HG03064 (cell line): ENCODE results near the gene CD19.
"Not testable (repeated sequence)": the region's sequence is repeated elsewhere in the genome, so short reads cannot be mapped to it uniquely, and the experiment has no call there.

Experiments used
- ATAC-seq: cut with Tn5 transposase; IDR thresholded peaks from one replicate; pipeline ENCODE4 v1.9.1; 2021; ENCODE audit warnings: low read depth; ENCODE audit not compliant: unreplicated experiment

The CD19 gene

DNA sequence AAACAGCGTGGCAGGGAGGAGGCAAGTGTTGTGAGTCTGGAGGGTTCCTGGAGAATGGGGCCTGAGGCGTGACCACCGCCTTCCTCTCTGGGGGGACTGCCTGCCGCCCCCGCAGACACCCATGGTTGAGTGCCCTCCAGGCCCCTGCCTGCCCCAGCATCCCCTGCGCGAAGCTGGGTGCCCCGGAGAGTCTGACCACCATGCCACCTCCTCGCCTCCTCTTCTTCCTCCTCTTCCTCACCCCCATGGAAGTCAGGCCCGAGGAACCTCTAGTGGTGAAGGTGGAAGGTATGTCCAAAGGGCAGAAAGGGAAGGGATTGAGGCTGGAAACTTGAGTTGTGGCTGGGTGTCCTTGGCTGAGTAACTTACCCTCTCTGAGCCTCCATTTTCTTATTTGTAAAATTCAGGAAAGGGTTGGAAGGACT is at the start of gene CD19:
Gene CD19, plus strand, starts transcription at position 171 of the 425 bp plus-strand sequence. Its CDS starts 30 bp downstream, at position 201.
- no peak for ATAC-seq

DNA sequence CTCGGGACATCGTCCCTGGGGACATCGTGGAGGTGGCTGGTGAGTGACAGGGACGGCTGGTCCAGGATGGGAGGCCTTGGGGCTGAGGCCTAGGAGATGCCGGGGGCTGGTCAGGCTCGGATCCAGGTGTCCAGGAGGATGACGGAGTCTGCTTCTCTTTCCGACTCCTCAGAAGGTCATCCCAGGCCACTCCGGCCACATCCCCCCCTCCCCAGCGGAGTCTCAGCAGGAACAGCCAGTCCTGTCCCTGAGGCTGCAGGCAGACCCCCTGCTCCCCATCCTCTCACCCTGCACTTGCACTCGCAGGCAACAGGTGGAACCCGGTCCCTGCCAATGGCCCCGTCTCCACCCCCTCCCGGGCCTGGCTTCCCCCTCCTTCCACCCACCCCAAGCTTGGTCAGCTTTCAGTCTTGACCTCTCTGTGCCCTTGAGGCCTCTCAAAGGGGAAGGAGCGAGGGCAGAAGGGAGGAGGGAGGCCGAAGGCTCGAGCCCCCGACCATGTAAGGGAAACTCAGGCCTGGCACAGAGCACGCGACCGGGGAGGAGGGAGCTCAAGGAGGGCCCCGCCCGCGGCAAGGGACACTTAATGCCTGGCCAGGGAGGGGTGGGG is 49.1 kb upstream of the CD19 start:
- ATAC-seq: no peak

DNA sequence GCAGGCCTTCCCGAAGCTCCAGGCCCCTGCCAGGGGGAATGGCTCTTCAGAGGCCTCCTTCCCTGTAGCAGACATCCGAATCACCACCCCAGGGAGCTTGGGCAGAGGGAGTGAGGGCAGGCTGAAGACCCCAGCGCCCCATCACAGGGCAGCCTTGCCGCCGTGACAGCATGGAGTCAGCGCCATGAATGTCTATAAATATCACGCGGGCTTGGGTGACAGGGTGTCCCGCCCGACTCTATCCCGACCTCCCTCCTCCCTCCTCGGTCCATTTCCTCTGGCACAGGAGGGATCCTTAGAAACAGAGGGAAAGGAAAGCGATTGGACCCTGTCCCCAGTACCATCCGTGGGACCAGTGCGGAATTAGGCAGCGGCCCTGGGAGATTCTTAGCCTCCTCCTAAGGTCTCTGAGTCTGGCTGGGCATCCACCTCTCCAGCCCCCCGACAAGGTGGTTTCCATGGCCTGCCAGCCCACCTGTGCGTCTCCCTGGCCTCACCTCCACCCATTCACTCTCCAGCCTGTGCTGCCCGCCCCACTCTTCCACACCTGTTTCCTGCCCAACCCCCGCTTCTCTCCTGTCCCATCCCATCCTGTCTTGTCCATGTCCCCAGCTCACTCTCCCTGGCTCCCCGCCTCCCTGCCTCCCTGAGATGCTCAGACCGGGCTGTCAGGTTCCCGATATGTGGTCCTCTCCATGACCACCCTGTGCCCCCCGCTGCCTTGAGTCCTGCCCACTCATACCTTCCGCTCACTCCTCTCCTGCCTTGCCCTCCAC is 48.4 kb upstream of the CD19 start:
- ATAC-seq: no peak

DNA sequence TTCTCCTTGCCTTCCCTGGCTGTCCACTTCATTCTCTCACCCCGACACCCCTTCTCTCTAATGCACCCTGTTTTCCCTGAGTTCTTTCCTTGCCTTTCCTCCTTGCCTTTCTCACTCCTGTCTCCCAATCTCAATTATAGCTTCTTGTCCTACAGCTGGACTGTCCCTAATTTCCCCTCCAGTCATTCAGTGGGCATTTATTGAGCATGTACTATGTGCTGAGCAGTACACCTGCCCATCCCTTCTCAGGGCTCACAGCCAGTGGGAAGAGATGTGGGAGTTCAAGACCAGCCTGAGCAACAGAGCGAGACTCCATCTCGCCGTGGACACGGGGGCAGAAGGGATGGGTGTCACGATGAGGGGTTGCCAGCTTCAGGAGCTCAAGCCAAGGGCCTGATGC is 47.7 kb upstream of the CD19 start:
- no peak for ATAC-seq

DNA sequence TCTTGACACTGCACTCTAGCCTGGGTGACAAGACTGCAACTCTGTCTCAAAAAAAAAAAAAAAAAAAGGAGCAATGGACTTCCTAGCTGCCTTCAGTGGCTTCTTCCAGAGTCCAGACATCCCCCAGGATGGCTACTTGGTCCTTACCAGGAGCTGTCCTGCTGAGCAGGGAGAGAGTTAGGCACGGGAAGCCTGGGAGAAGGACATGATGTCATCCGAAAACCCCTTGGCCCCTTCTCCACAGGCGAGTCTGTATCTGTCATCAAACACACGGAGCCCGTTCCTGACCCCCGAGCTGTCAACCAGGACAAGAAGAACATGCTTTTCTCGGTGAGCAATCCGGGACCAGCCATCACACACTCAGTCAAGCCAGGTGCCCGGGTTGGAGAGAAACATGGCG is 44.8 kb upstream of the CD19 start:
- ATAC-seq: no peak

DNA sequence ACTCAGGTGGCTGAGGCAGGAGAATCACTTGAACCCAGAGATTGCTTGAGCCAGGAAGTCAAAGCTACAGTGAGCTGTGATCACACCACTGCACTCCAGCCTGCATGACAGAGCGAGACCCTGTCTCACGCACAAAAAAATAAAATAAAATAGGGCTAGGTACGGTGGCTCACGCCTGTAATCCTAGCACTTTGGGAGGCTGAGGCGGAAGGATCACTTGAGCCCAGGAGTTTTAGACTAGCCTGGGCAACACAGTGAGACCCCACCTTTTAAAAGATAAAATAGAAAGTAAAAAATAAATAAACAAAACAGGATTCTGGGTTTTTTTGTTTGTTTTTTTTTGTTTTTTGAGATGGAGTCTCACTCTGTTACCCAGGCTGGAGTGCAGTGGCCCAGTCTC is 41.4 kb upstream of the CD19 start:
- ATAC-seq: not testable (repeated sequence)

DNA sequence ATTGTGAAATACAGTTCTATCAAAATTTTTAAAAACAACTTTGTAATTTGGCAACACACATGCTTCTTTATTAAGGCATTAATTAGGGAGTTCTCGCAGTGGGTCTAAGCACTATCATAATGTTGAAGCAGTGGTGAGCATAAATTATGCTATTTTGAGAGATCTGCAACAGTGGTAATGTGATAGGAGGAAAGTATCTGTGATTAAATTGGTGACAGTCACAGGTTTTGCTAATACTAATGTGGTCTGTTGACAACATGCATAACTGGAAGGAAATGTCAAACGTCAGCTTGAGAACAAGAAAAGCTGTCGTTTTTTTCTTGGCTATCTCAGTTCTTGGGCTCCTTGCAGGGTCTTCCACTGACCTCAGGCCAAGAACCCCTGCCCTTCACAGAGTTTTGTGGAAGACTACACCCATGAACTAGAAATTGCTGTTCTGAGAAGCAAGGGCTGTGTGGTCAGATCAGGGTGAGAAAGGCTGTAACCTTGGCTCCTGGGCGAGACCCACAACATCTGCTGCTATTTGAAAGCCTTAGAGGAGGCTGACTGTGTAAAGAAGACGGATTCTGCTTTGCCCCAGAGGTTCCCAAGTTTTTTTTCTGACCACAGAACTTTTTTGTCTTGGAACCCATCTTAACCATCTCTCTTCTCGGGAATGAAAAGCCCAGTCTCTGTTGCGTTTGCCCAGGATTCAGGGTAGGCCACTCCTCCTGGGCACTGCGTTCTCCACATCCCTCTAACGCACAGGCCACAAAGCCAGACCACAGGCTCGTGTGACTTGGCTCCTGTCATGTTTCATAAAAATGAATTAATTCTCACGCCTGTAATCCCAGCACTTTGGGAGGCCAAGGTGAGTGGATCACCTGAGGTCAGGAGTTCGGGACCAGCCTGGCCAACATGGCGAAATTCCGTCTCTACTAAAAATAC is 39.5 kb upstream of the CD19 start:
- no peak for ATAC-seq

DNA sequence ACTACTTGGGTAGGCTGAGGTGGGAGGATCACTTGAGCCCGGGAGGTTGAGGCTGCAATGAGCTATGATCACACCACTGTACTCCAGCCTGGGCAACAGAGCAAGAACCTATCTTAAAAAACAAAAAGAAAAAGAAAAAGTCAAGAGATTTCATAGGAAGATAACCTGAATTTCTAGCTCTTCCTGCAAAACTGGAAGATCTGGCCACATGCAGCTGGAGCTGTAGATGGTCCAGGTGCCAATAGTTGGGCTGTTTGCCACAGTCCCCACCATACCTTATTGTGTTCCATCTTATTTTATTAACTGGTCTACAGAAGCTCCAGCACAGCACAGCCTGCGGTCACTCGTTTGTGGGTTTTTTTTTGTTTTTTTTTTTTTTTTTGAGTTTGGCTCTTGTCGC is 38.5 kb upstream of the CD19 start:
- ATAC-seq: no peak

DNA sequence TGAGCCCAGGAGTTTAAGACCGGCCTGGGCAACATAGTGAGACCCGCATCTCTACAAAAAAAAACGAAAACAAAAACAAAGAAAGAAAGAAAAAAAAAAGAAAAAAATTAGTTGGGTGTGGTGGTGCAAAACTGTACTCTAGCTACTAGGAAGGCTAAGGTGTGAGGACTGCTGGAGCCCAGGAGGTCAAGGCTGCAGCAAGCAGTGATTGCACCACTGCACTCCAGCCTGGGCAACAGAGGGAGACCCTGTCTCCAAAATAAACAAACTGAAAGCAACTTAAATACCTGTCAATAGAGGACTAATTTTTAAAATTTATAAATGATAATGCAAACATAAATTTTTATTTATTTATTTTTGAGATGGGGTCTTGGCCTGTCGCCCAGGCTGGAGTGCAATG is 36.2 kb upstream of the CD19 start:
- ATAC-seq: no peak

DNA sequence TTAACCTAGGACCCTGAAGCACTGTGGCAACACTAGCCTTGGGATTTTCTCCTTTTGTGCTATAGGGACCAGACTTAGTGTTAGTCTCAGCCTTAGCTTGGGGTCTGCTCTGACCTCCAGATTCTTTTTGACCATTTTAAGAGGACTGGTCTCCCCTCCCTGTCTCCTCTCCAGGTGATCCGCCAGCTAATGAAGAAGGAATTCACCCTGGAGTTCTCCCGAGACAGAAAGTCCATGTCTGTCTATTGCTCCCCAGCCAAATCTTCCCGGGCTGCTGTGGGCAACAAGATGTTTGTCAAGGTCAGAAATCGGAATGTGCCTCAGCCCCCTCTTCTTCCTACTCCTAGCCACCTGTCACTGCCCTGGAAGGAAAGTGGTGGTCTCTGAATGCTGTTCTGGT is 33.9 kb upstream of the CD19 start:
- ATAC-seq: no peak

DNA sequence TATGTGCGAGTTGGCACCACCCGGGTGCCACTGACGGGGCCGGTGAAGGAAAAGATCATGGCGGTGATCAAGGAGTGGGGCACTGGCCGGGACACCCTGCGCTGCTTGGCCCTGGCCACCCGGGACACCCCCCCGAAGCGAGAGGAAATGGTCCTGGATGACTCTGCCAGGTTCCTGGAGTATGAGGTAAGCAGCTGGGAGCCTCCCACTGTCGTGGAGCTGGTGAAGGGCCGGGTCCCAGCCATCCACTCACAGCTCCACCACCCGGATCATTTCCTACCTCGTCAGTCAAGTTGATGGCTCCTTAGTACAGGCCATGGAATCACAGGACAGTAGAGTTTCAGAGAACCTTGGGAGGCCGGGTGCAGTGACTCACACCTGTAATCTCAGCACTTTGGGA is 33.5 kb upstream of the CD19 start:
- ATAC-seq: no peak

DNA sequence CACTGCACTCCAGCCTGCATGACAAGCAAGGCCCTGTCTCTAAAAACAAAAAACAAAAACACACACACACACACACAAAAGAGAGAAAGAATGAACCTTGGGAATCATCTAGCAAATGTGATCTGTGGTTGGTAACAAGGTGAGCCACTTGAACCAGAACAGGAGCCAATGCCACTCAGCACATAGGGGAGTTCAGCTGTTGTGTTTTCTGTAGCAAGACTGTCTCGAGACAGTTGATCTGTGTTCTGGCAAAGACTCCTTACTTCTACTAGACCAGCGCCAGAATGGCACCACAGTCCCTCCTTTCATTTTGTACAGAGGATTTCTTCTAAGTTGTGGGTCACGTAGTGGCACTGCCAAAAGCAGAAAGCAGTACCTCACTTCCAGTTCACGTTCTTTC is 32.8 kb upstream of the CD19 start:
- ATAC-seq: no peak

DNA sequence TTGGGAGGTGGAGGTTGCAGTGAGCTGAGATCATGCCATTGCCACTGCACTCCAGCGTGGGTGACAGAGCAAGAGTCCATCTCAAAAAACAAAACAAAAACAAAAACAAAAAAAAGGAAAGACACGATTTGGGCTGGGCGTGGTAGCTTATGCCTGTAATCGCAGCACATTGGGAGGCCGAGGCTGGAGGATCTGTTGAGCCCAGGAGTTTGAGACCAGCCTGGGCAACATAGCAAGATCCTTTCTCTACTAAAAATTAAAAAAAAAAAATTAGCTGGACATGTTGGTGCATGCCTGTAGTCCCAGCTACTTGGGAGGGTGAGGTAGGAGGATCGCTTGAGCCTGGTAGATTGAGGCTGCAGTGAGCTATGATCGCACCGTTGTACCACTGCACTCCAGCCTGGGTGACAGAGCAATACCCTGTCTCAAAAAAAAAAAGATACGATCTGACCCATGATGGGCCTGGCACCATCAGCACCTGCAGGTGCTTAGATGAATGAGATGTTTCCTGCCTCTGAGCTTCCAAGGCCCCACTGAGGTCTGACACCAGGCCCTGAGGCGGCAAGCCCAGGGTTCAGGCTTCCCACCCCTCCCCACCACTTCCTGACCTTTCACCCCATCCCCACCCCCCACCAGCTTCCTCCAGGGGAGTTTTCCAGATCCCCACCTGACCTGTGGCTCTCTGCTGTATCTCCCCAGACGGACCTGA is 31.7 kb upstream of the CD19 start:
- ATAC-seq: no peak

DNA sequence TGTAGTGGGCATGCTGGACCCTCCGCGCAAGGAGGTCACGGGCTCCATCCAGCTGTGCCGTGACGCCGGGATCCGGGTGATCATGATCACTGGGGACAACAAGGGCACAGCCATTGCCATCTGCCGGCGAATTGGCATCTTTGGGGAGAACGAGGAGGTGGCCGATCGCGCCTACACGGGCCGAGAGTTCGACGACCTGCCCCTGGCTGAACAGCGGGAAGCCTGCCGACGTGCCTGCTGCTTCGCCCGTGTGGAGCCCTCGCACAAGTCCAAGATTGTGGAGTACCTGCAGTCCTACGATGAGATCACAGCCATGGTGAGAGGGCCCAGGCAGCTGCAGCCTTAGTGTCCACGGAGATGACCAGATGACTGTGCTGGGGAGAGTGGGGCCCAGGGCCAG is 31.2 kb upstream of the CD19 start:
- no peak for ATAC-seq

DNA sequence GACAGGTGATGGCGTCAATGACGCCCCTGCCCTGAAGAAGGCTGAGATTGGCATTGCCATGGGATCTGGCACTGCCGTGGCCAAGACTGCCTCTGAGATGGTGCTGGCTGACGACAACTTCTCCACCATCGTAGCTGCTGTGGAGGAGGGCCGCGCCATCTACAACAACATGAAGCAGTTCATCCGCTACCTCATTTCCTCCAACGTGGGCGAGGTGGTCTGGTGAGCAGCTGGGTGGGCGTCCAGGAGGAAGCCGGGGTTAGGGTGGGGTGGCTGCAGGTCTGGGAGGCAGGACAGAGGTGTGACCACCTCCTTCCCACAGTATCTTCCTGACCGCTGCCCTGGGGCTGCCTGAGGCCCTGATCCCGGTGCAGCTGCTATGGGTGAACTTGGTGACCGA is 29.9 kb upstream of the CD19 start:
- ATAC-seq: no peak

DNA sequence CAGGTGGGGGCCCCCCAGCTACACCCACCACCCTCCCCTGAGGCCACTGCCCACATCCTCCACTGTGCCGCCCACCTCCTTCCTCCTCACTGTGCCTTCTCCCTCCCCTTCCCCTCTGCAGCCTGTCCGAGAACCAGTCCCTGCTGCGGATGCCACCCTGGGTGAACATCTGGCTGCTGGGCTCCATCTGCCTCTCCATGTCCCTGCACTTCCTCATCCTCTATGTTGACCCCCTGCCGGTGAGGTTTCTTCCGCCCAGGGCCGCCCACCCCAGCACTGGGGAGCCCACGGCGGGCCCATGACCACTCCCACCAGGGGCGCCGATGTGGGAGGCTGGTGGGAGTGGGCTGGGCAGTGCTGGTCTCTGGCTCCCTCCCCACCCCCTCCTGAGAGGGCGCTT is 28.9 kb upstream of the CD19 start:
- ATAC-seq: no peak

DNA sequence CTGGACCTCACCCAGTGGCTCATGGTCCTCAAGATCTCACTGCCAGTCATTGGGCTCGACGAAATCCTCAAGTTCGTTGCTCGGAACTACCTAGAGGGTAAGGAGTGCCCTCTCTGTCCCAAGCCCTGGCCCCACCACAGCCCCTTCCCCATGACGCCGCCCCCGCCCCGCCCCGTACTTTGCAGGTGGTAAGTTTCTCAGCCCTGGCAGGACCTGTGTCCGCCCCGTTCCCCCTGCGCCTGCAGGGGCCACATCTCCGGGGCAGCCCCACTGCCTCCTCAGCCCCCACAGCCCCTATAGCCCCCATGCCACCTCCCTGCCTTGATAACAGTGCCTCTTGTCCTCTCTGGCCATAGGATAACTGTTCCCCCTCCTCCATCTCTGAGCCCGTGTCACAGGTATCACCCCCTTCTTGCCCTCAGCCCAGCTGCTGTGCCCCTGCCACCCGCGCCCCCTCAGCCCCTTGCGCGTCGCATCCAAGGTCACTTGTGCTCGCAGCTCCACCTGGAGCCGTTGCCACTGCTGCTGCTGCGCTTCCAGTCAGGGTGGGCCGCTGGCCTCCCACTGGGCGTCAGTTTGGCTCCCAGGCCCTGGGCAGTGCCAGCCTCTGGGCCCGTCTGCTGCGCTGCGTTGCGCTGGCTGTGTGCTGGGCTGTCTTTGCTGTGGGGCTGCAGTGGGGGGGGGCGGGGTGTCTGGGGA is 28.3 kb upstream of the CD19 start:
- ATAC-seq: no peak

DNA sequence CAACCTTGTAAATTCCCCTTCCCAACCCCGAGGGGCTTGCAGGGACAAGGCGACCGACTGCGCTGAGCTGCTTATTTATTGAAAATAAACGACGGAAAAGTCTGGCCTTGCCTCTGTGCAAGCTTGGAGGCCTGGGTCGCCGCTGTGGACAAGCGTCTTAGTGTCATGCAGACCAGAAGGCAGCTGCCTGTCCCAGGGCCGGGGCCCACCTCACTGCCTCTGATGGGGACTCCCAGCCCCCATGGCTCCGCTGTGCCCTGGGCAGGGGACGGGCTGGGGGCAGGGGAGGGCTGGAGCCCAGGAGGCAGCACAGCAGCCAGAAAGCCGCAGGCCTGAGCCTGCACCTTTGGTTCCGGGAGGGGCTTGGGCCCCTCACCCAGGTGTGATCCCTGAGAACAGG is 27.4 kb upstream of the CD19 start:
- no peak for ATAC-seq

DNA sequence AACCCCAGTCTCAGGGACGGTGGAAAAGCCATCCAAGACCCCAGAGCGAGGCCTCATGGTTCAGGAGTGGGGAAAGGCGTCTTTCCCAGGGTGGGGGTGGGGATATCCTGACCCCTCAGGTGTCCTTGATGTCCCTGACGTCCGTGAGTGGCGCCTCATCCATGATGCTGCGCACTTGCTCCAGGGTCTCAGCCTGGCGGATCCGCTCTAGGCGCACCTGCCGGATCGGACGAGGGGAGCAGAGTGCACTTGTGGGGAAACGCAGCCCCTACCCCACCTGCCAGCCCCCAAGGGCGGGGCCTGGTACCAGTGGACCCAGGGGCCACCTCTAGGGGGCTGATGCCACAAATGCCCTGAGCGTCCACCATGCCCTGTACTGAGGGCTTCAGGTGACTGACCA is 26.9 kb upstream of the CD19 start:
- no peak for ATAC-seq

DNA sequence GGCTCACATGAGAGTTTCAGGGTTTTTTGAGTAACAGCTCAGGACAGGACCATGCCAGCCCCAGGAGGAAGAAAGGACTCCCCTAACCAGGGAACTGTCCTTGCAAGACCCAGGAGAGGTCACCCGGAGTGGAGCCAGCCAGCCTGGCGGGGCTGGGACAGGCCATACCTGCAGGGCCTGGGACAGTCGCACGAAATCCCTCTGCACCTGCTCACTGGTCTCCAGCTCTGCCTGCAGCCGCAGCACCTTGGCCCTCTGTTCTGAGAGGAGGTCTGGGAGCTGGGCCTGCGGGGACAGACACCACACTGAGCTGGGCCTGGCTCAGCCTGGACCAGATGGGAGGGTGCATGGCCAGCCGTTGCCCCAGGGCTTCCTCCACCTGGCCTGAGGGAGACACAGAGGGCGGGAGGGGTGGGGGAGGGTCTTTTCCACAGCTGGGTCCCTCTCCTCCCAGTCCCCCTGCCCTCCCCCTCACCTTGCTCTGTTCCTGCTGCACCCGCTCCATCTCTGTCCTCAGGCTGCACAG is 26.5 kb upstream of the CD19 start:
- no peak for ATAC-seq
